GM19372 (cell line): Measurements from ENCODE around the gene HARS1.
"Not testable (repeated sequence)": the region's sequence is repeated elsewhere in the genome, so short reads cannot be mapped to it uniquely, and the experiment has no call there.

ENCODE experiments used
- ATAC-seq: cut with Tn5 transposase; IDR thresholded peaks from one replicate; pipeline ENCODE4 v1.9.1; 2021; ENCODE audit warnings: mild to moderate bottlenecking, low read depth, moderate library complexity; ENCODE audit not compliant: unreplicated experiment

HARS1 gene

DNA sequence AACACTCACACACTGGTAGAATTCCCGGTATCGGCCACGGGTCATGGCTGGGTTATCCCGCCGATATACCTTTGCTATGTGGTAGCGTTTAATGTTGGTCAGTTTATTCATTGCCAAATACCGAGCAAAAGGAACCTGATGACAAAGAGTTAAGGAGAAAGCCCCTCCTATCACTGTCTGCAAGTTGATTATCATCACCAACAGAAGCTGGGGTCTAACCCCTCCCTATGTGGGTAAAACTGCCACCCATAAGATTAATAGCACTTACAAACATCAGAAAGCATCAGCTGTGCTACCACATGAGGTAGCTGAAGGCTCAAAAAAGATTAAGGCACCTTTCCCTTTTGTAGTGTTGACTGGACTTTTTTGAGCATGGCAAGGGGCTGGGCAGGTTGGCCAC, 12.2 kb downstream of the HARS1 start:
- no peak for ATAC-seq

DNA sequence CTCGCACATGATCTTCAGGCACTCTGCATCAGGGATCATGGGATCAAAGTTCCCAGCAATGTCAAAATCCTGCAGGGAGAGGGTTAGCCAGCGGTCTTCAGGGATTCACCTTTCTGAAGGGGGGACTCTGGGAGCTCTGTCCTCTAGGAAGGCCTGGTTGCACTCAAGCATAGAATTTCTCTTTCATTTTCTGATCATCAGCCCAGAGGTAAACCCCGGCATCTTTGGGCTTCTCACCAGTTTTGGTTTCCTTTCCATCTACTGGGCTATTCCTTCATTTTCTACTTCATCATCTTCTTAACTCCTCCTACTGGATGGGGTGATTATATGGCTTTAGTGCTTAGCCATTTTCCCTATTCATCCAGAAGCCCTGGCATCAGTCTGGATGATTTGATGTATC, 13.2 kb downstream of the HARS1 start:
- no peak for ATAC-seq

DNA sequence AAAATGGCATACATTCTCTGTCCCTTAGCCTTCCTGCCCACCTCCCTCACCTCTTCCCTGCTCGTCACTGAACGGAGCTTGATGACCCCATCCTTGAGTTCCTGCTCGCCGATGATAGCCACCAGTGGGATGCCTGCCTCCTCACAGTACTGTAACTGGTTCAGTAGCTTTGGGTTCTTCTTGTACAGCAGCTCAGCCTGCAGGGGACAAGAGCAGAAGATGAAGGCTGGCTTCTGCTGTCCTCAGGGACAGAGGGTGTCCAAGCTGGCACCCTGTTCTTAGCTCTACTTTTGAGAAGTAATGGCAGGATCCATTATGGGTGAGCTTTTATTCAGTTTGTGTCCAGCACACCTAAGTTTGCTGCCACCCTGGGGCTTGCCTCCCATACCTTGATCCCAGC, 16.5 kb downstream of the HARS1 start:
- ATAC-seq, result no peak

DNA sequence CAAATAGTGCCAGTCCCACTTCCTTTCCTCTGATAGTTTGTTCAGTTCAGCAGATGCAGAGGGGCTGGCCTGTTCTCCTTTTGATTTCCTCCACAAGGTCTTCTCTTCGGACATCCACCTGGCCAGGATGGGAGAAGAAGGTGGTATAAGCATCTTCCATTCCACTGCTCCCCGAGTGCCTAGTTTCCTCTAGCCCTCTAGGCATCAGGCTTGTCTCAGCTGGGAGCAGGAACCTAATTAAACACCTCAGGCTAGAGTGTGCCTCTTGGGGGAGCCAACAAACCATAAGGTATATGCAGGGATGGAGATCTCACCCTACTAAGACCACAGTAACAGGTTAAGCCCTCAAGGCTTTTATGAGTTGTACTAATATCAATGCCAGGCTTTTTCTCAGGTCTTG, 17.0 kb downstream of the HARS1 start:
- ATAC-seq, result no peak

DNA sequence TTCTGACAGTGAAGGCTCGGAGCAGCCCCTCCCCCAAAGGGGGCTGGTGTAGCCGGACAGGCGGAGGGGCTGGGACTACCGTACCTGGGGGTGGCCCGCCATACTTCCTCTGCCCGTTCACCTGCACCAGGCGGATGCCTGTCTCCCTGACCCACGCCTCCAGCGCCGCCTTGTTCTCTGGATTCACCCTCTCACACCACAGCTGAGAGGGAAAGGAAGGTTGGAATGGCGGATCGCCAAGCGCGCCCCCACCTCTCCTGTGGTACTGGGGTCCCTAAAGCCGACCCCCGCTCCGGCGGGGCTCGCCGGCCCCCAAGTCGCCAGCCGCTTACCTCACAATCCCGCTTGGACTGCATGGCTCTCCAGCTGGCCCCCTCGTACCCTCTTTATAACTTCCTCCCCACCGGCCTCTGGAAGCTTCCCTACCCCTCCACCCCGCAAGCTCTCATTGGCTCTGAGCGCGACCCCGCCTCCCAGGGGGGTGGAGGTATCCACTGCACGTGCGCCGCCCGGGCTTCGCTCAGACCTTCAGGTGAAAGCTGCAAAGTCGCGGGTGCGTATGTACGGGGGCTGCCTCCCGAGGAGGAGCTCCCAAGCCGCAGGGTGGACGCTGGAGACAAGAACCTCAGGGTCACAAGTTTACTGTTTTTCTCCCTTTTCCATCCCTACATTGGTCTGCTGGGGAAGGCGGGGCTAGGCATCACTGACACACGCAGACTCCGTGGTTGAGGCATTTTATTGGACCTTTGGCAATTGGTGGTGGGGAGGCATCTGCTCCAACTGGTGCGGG, 17.8 kb downstream of the HARS1 start, which contains the start of gene DND1:
Gene DND1, minus strand, starts transcription at position 390 of the 790 bp plus-strand sequence. Its CDS starts 34 bp downstream, at position 356.
- no peak for ATAC-seq

DNA sequence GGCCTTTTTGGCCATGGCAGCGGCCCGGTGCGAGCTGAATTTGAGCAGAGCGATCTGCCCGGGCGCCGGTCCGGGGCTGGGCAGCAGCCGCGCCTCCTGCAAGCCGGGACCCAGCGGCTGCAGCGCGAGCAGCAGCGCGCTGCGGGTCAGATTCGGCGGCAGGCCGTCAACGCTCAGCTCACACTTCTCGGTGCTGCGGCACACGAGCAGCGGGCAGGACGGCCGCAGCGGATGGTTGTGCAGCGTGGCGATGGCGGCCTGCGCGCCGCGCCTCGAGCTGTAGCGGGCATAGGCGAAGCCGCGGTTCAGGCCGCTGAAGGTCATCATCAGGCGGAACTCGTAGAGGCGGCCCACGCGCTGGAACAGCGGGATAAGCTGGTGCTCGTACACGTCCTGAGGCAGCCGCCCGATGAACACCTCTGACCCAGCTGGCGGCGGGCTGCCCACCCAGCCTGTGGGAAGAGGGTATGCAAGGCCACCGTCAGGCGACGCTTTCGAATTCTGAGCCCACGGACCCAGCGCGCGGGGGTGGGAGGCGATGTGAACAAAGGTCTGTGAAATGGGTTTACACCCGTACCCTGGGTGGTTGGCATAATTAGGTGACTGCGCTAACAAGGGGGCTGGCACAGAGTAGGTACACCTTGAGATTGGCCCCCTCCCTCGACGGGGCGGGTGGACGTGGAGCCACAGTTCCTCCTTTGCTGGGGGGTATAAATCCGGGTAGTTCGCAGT, 18.5 kb downstream of the HARS1 start:
- ATAC-seq, result no peak

DNA sequence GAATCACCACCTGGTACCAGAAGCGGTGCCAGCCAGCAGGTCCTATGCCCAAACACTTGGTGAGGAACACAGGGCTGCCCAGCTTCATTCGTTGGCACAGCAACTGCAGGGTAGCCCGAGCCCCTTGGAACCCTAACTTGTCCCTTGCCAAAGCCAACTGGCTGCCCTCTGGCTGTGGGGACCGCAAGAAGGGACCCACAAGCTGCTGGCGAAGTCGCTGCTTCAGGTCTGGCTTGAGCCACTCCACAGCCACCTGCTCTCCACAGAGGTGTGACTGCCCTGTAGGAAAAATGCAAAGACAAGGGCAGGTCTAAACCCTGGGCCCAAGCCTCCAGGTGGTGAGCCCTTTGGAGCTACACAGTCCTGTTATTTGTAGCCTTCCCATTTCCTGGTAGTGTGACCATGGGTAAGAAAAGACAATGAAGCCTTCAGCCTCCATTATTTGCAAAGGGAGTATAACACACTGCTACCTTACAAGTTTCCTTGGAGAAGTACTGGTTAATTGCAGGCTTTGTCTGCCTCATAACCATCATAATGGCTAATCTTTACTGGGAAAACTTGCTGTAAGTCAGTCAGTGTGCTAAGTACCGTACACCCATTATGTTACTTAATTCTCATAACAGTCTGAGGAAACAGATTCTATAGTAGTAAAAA, 19.6 kb downstream of the HARS1 start:
- no peak for ATAC-seq

DNA sequence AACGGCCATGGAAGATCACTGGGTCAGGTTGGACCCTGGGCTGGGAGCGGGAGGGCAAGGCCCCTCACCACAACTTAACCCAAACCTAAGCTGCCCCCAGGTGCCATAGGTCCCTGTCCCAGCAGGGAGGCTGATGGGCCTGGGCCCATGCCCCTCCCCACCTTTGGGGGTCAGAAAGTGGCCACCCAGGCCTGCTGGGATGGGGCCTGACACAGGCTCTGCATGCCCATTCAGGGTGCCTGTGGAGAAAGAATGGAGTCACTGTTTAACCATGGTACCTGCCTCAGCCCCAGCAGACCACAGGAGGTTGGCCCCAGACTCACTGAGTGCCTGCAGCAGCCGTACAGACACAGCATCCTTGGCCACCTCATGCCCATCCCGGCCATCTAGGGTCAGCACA, 20.1 kb downstream of the HARS1 start:
- ATAC-seq, result not testable (repeated sequence)

DNA sequence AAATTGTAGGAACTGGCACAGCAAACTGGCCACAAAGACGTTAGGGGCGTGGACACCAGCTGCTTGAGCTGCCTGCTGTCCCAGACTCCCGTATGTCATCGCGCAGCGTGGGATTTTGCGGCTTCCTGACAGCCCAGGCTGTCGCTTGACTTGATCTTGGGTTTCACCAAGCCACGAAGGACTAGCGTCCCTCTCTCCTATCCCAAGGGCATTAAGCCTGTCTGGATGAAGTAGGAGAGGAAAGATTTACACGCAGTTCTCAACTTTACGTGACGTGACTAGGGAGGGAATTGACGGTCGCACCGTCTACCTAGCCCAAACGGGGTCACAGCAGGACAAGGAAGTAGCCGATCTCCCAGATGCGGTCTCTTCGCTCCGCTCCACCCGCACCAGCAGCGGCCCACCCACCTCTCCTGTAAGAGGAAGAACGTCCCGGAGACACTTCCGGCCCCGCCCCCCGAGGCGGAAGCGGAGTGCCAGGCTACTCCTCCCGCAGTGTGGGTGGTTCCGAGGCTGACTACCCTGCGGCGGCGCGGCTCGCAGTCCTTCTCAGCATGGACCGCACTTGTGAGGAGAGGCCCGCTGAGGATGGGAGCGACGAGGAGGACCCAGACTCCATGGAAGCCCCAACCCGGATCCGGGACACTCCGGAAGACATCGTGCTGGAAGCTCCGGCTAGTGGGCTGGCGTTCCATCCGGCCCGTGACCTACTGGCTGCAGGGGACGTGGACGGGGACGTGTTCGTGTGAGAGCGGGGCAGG, 26.6 kb downstream of the HARS1 start, which contains the start of gene WDR55:
Gene WDR55, plus strand, starts transcription at position 546 of the 761 bp plus-strand sequence. Its CDS starts 9 bp downstream, at position 555.
- ATAC-seq, result peak; percentile 97

DNA sequence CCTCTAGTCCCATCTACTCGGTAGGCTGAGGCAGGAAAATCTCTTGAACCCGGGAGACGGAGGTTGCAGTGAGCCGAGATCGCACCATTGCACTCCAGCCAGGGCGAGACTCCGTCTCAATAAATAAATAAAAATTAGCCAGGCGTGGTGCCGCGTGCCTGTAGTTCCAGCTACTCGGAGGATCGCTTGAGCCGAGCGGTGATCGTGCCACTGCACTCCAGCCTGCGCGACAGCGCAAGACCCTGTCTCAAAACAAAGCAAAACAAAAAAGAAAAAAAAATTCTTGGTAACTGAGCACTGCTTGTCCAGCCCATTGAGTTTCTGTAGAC, 27.2 kb downstream of the HARS1 start:
- no peak for ATAC-seq

DNA sequence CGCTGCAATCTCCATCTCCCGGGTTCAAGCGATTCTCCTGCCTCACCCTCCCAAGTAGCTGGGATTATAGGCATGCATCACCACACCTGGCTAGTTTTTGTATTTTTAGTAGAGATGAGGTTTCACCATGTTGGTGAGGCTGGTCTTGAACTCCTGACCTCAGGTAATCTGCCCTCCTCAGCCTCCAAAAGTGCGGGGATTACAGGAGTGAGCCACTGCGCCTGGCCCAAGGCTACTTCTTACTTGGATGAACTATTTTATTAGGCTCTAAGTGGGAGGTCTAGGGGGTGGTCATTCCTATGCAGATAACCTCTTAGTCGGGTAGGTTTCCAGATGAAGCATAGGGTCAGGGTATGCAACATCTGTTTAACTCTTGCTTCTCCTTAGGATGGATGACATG, 30.8 kb downstream of the HARS1 start:
- ATAC-seq, result not testable (repeated sequence)

DNA sequence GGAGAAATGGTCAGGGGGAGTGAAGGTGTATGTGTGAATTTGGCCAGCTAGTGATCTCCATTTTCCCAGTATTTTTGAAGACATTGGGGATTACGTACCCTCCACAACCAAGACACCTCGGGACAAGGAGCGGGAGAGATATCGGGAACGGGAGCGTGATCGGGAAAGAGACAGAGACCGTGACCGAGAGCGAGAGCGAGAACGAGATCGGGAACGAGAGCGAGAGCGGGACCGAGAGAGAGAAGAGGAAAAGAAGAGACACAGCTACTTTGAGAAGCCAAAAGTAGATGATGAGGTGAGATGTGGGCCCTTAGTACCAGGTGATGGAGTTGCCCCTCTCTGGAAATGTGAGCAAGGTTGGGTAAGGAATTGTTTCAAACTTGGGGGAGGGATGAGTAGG, 32.3 kb downstream of the HARS1 start:
- ATAC-seq, result no peak

DNA sequence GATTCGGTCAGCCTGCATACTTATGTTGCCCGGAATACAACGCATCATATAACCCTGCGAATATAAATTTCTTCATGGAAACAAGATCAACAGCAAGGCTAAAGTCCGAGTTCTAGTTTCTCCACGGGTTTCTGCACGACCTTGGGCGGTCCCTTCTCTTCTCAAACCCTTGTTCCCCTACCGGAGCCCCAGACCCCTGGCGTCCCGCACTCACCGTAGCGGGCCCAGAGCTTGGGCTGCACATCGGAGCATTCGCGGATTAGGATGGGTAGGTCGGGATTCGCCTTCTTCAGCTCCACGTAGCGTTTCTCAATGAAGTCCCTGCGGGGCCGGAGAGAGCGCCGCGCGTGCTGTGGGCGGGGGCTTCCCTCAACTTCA, 44.1 kb downstream of the HARS1 start:
- peak; percentile 33 for ATAC-seq

DNA sequence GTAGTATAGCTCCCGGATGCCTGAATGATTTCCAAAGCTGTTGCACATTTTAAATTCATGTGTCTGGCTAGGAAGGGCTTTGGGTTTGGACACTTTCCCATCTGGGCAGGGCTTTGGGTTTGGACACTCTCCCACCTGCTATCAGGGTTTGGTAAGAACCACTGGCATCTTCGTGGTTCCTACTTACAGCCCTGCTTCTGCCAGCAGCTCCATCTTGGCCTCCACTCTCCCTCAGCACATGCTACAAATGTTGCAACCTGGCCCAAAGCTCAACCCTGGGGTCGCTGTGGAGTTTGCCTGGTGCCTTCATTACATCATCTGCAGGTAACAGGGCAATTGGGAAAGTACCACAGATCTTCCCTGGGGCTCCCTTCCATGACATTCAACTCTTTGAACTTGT, 48.5 kb downstream of the HARS1 start:
- ATAC-seq, result no peak

DNA sequence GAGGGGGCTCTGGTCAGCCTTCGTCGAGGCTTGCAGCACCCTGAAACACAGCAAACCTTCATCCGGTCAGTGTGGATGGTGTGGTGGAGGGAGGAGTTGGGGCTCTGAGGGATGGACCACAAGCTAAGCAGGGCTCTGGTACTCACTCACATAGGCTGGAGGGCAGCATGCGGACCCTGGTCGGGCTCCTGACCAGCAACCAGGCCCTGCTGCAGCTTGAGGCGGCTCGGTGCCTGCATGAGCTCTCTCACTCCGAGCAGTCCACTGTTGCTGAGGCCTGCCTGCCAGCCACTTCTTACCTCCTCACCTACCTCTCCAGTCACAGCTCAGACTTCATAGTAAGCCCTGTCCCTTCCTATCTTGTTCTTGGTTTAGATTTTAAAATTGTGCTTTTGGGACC, 49.5 kb downstream of the HARS1 start:
- no peak for ATAC-seq

DNA sequence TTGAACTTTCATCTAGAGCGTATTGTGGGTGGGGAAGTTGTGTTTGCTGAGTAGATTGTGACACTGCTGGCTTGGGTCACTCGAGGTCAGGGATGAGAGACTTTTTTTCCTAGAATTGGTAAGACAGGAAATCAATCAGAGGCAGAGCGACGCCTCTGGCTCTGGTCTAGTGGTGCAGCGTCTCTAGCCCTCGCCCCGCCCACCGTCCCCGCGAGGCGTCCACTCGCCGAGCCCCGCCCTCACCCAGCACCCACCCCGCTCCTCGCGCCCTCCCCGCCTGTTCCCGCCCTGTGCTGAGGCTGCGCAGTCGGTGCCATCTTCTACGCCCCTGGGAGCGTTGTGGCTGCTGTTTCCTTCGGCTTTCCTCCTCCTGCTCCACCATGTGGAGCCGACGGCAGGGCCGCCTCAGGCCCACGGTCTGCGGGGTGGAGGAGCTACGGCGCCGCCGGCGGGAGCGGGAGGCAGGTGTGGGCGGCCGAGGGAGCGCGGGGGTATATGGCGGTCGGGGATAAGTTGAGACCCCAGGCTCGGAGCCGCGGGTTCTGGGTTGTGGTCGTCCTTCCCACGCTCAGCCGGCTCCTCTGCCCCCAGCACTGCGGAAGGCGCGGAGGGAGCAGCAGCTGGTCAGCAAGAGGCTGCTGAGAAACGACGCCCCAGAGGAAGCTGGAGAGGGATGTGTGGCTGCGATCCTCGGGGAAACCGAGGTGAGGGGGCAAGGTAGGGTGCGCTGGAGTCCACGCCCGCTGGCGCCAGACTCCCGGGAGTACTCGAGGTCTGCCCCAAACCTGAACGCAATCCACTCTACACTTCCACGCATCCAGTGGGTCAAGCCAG, 51.8 kb downstream of the HARS1 start, which contains the start of gene TMCO6:
Gene TMCO6, plus strand, starts transcription at position 304 of the 834 bp plus-strand sequence. Its CDS starts 77 bp downstream, at position 381.
- ATAC-seq, result peak; percentile 94

DNA sequence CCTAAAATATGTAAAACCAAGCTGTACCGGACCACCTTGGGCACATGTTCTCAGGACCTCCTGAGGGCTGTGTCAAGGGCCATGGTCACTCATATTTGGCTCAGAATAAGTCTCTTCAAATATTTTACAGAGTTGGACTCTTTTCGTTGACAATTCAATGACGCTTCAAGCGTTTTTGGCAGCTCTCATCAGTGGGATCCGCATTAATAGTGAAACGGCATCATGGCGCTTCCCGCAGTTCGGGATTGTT, 52.3 kb downstream of the HARS1 start:
- ATAC-seq, result not testable (repeated sequence)

DNA sequence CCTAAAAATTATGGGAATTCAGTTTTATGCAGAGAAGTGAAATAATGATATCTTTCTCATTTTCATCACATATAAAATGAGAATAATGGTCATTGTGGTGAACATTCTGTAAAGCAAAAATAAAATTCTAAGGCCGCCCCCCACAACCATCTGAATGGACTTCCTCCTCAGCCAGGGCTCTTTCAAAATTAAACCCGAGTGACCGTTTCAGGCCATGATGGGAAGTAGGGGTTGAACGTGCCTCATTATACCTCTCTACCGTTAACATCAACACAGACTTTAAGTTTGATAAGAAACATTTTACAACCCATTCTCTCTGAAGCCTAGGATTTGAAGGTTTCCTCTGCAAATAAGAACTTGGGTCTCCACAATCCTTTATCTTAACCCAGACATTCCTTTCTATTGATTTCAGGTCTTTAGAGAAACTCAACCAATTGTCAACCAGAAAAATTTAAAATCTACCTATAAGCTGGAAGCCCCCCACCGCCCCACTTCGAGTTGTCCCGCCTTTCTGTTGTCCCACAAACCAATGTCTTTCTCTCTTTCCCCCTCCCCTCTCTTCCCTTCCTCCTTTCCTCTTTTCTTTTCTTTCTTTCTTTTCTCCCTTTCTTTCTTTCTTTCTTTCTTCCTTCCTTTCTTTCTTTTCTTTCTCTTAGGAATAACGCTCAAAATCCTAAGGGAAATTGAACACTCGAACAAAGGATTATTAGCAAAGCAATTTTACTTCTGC, 53.6 kb downstream of the HARS1 start:
- no peak for ATAC-seq
